Chondrocyte (in vitro differentiated cells): ENCODE measurements around the gene CAPN15. TPM values are rescaled to one million over a fixed set of nuclear protein-coding genes. Genes with fewer than 3 reads are reported as not detected.
"Not testable (repeated sequence)": the region's sequence is repeated elsewhere in the genome, so short reads cannot be mapped to it uniquely, and the experiment has no call there.

Experiments used
- DNase-seq: peaks from one replicate; pipeline ENCODE4 v3.0.0; 2021; ENCODE audit warnings: mixed read lengths, low spot score
- H3K27ac Mint-ChIP-seq: one replicate; pipeline ENCODE4 v1.8.0; 2021; ENCODE audit warnings: mild to moderate bottlenecking, moderate library complexity, mixed read lengths; ENCODE audit not compliant: unreplicated experiment
- H3K27me3 Mint-ChIP-seq: 2 replicates; pipeline ENCODE4 v1.8.0; 2021; ENCODE audit warnings: low read depth, mixed read lengths
- H3K36me3 Mint-ChIP-seq: 2 replicates; pipeline ENCODE4 v1.8.0; 2021; ENCODE audit warnings: low read depth, mixed read lengths
- H3K4me1 Mint-ChIP-seq: 2 replicates; pipeline ENCODE4 v1.8.0; 2021; ENCODE audit warnings: low read depth, mild to moderate bottlenecking, mixed read lengths
- H3K4me3 Mint-ChIP-seq: one replicate; pipeline ENCODE4 v1.8.0; 2021; ENCODE audit warnings: mild to moderate bottlenecking, moderate library complexity, mixed read lengths; ENCODE audit not compliant: unreplicated experiment
- H3K9me3 Mint-ChIP-seq: 2 replicates; pipeline ENCODE4 v1.8.0; 2021; ENCODE audit warnings: low read depth, mixed read lengths
- CTCF ChIP-seq: fragments of 200-600 bp; sonication (generic); IDR thresholded peaks from 2 replicates; pipeline ENCODE4 v1.5.0; 2021; ENCODE audit warnings: antibody characterized with exemption, mild to moderate bottlenecking, moderate library complexity
- total RNA-seq: library from RNA; stranded (reverse); gene quantifications from 3 replicates; pipeline ENCODE4 v1.2.1, GENCODE V29; 2021

Gene CAPN15
- total RNA-seq, 1 donor from 2014 or later: 28.8 TPM

DNA sequence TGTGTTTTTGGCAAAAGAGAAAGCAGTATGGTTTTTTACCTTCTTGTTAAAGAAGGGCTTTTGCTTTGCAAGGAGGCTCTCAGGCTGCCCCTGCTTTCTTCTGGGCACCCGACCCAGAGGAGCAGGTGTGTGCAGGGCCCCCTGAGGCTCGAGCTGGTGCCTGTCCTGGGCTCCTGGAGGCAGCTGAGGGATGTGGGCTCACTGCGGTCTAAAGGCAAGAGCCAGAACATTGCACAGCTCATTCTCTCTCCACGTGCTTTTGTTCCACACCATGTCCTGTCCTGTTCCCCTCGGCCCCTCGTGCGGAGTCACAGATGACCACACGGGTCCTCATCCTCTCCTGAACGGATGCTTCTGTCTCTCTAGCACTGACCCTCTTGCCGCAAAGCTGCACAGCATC is 36.7 kb upstream of the CAPN15 start:
- Mint-ChIP-seq H3K9me3 (no peaks in the 10 kb centered on the region), H3K36me3 (peaks cover 14% of the 10 kb centered on the region), H3K27me3 (no peaks in the 10 kb centered on the region), H3K4me1 (peaks cover 8% of the 10 kb centered on the region), H3K27ac (no peak overlapping the region), H3K4me3 (no peak overlapping the region)
- TF ChIP-seq CTCF: no peak
- no peak for DNase-seq

DNA sequence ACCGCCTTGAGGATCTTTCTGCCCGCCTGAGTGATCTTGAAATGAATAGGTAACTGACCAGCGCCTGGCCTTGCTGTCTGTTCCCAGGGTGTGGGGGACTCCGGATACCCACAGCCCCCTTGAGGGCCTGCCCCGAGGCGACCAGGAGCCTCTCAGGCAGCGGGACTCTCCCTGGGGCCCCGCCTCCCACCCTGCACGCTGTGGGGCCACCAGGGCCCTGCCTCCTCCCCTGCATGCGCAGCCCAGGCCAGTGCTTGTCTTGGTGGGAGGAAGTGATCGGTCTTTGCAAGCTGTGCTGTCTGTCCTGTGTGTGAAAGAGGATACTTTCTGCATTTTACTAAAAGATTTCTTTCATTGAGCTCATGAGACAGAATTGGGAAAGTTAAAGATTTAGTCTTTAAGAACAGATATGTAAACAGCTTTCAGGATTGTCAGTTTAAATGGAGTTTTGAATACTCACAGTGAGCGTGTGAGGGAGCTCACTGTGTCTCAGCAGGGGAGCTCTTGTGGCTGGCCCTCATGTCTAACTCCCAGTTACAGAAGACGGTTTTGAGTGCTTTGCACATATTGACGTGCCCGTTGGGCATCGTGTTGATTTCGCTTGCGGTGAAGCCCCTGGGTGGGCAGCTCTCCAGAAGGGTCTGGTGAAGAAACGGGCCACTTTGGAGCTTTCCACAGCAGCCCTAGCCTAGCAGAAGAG is 36.1 kb upstream of the CAPN15 start:
- no peak overlapping the region for H3K27ac Mint-ChIP-seq
- H3K4me3 Mint-ChIP-seq: no peak overlapping the region
- peaks cover 8% of the 10 kb centered on the region for H3K4me1 Mint-ChIP-seq
- no peak for DNase-seq
- H3K9me3 Mint-ChIP-seq: no peaks in the 10 kb centered on the region
- H3K27me3 Mint-ChIP-seq: no peaks in the 10 kb centered on the region
- H3K36me3 Mint-ChIP-seq: peaks cover 14% of the 10 kb centered on the region
- TF ChIP-seq CTCF: no peak

GRCh38 chr16:492211-492875 is 35.2 kb upstream of the CAPN15 start:
- no peak for TF ChIP-seq CTCF
- Mint-ChIP-seq H3K4me1 (peaks cover 8% of the 10 kb centered on the region), H3K36me3 (peaks cover 15% of the 10 kb centered on the region), H3K27me3 (no peaks in the 10 kb centered on the region), H3K9me3 (no peaks in the 10 kb centered on the region), H3K4me3 (no peak overlapping the region), H3K27ac (peak overlapping the region; percentile 32)
- no peak for DNase-seq

GRCh38 chr16:494676-495075 is 32.8 kb upstream of the CAPN15 start:
- Mint-ChIP-seq H3K27ac (peak overlapping the region; percentile 32), H3K36me3 (peaks cover 14% of the 10 kb centered on the region)

GRCh38 chr16:495127-495748 is 32.3 kb upstream of the CAPN15 start:
- peaks cover 8% of the 10 kb centered on the region for H3K4me1 Mint-ChIP-seq
- DNase-seq: no peak
- no peak overlapping the region for H3K4me3 Mint-ChIP-seq
- H3K27ac Mint-ChIP-seq: no peak overlapping the region
- H3K9me3 Mint-ChIP-seq: no peaks in the 10 kb centered on the region
- peak; percentile 64 for TF ChIP-seq CTCF
- H3K36me3 Mint-ChIP-seq: peaks cover 15% of the 10 kb centered on the region
- no peaks in the 10 kb centered on the region for H3K27me3 Mint-ChIP-seq

More at GRCh38 chr16:494676-495075, 32.8 kb upstream of the CAPN15 start:
- DNase-seq, H3K4me1 Mint-ChIP-seq, H3K27me3 Mint-ChIP-seq, H3K4me3 Mint-ChIP-seq, H3K9me3 Mint-ChIP-seq: not testable (repeated sequence)
